Endothelial cell of umbilical vein (primary cell): ENCODE data around the gene CNPY3. TPM values are rescaled to one million over a fixed set of nuclear protein-coding genes. Genes with fewer than 3 reads are reported as not detected.
"Not testable (repeated sequence)": the region's sequence is repeated elsewhere in the genome, so short reads cannot be mapped to it uniquely, and the experiment has no call there.

Experiments used
- BruUV-seq: library from RNA; stranded (reverse); fragments of 400-500 nt; replicated peaks from 2 replicates; lab custom pipeline; 2021; lab: Mats Ljungman, UMichigan
- CTCF ChIA-PET: fragments of 300-600, 350-600 bp; sonication (Branson Sonifier 250); formaldehyde crosslinking; loops from one replicate; lab custom pipeline; 2021; ENCODE audit warnings: antibody characterized with exemption, inconsistent platforms; lab: Charles Lee
- POLR2A ChIA-PET: fragments of 300-600, 350-600 bp; sonication (Branson Sonifier 250); formaldehyde crosslinking; loops from one replicate; lab custom pipeline; 2021; ENCODE audit warnings: antibody characterized with exemption, inconsistent platforms; lab: Charles Lee
- DNase-seq: peaks from one replicate; pipeline ENCODE4 v3.0.0-alpha.2; 2011; ENCODE audit warnings: low read depth, low spot score
- FAIRE-seq: peaks from 2 replicates; lab custom pipeline; 2011; peaks lifted over from hg19 to GRCh38; lab: Jason Lieb, UNC
- H2AFZ ChIP-seq: 2 replicates; pipeline ENCODE4 v1.6.0; 2012; ENCODE audit warnings: low read depth, low read length, control low read depth, inconsistent platforms
- H3K27ac ChIP-seq: 2 replicates; pipeline ENCODE4 v1.5.1; 2011; ENCODE audit warnings: low read depth, mild to moderate bottlenecking, control low read depth, low read length, moderate library complexity; ENCODE audit not compliant: insufficient read depth
- H3K27me3 ChIP-seq, 2 experiments: 2 replicates each; pipeline versions ENCODE4 v1.6.0 to v1.6.1; 2011; ENCODE audit warnings: low read length in 2 of 2, mixed read lengths in 1 of 2; ENCODE audit not compliant: control insufficient read depth in 2 of 2, insufficient read depth in 2 of 2
- H3K36me3 ChIP-seq, 2 experiments: 2 replicates in 1 of 2; 3 replicates in 1 of 2; pipeline ENCODE4 v1.5.1; 2011; ENCODE audit warnings: low read length in 2 of 2, mild to moderate bottlenecking in 1 of 2, moderate library complexity in 1 of 2; ENCODE audit not compliant: control insufficient read depth in 2 of 2, insufficient read depth in 2 of 2; ENCODE audit errors: extremely low read depth in 1 of 2
- H3K4me1 ChIP-seq: 3 replicates; pipeline ENCODE4 v1.5.1; 2011; ENCODE audit warnings: mild to moderate bottlenecking, low read length; ENCODE audit not compliant: control insufficient read depth, insufficient read depth; ENCODE audit errors: extremely low read depth
- H3K4me2 ChIP-seq: 2 replicates; pipeline ENCODE4 v1.6.1; 2011; ENCODE audit warnings: low read length, control low read depth, mixed read lengths; ENCODE audit not compliant: insufficient read depth
- H3K4me3 ChIP-seq, 3 experiments: fragments of 200-600 bp in 1 of 3; sonication (generic), shearing (Covaris generic) in 1 of 3; replicated peaks in 1 of 3; 2 replicates each; pipeline ENCODE4 v1.5.1; 2011 to 2016; ENCODE audit warnings: control low read depth in 3 of 3, low read length in 3 of 3, mild to moderate bottlenecking in 2 of 3, inconsistent platforms in 1 of 3, low read depth in 1 of 3, moderate library complexity in 1 of 3; ENCODE audit not compliant: insufficient read depth in 1 of 3
- H3K79me2 ChIP-seq: 2 replicates; pipeline ENCODE4 v1.6.0; 2012; ENCODE audit warnings: low read length, inconsistent platforms; ENCODE audit not compliant: control insufficient read depth, insufficient read depth
- H3K9ac ChIP-seq: replicated peaks from 2 replicates; pipeline ENCODE3; 2011; ENCODE audit warnings: low read length, control low read depth; ENCODE audit not compliant: insufficient read depth; ENCODE audit errors: extremely low read depth
- H3K9me1 ChIP-seq: replicated peaks from 3 replicates; pipeline ENCODE4 v1.6.0; 2011; ENCODE audit warnings: mild to moderate bottlenecking, low read length; ENCODE audit not compliant: control insufficient read depth, insufficient read depth; ENCODE audit errors: extremely low read depth
- H3K9me3 ChIP-seq: replicated peaks from 2 replicates; pipeline ENCODE4 v1.5.1; 2012; ENCODE audit warnings: low read length, inconsistent platforms; ENCODE audit not compliant: control insufficient read depth, insufficient read depth
- H4K20me1 ChIP-seq: replicated peaks from 2 replicates; pipeline ENCODE3; 2011; ENCODE audit warnings: mild to moderate bottlenecking, low read length; ENCODE audit not compliant: control insufficient read depth, insufficient read depth; ENCODE audit errors: extremely low read depth
- EZH2 ChIP-seq: IDR thresholded peaks from 2 replicates; pipeline ENCODE4 v1.6.1; 2012; ENCODE audit warnings: borderline replicate concordance, low read depth, mild to moderate bottlenecking, moderate library complexity, low read length, inconsistent platforms; ENCODE audit not compliant: severe bottlenecking
- FOS ChIP-seq: IDR thresholded peaks from 2 replicates; pipeline ENCODE4 v1.6.1; 2011; ENCODE audit warnings: mild to moderate bottlenecking, low read length, moderate library complexity, borderline replicate concordance; ENCODE audit not compliant: insufficient read depth
- GATA2 ChIP-seq: IDR thresholded peaks from 2 replicates; pipeline ENCODE4 v1.7.0; 2011; ENCODE audit warnings: low read depth, mild to moderate bottlenecking, moderate library complexity, mixed read lengths, low read length; ENCODE audit not compliant: insufficient read length, insufficient read depth
- JUN ChIP-seq: IDR thresholded peaks from 2 replicates; pipeline ENCODE4 v1.6.1; 2011; ENCODE audit warnings: borderline replicate concordance, low read depth; ENCODE audit not compliant: insufficient read length, insufficient read depth
- MYC ChIP-seq: IDR thresholded peaks from one replicate; pipeline ENCODE4 v1.6.1; 2011; ENCODE audit warnings: mild to moderate bottlenecking, low read depth, low read length
- POLR2A ChIP-seq: IDR thresholded peaks from 2 replicates; pipeline ENCODE4 v1.6.1; 2012; ENCODE audit warnings: low read depth, mild to moderate bottlenecking, control low read depth, low read length
- POLR2AphosphoS5 ChIP-seq: IDR thresholded peaks from 2 replicates; pipeline ENCODE4 v1.6.1; 2012; ENCODE audit warnings: low read depth, mild to moderate bottlenecking, control low read depth, low read length, moderate library complexity; ENCODE audit not compliant: insufficient read depth
- dilution Hi-C: fragments of 300-500 bp; cut with MboI; formaldehyde crosslinking; loops from one replicate; pipeline ENCODE4 v1.15.0; 2019; ENCODE audit warnings: low sequenced_read_pairs; ENCODE audit not compliant: extremely low pct_ligation_motif_present
- intact Hi-C: fragments of 100-400 bp; cut with micrococcal nuclease; formaldehyde crosslinking; loops from one replicate; pipeline ENCODE4 v1.10.0; 2022
- polyA plus RNA-seq, 4 experiments: library from polyadenylated mRNA; depleted of rRNA in 3 of 4; stranded (reverse) in 3 of 4; unstranded in 1 of 4; fragments of >200 nt; gene quantifications; 2 replicates each; pipeline versions ENCODE4 v1.2.1 to v1.2.3, GENCODE V29; 2011 to 2012; ENCODE audit warnings: missing spikeins in 1 of 4
- total RNA-seq: library from RNA; stranded (reverse); gene quantifications from 2 replicates; pipeline ENCODE4 v1.2.3, GENCODE V29; 2021
- TF ChIP-seq, protein P1 (sequence below): IDR thresholded peaks from 2 replicates; pipeline ENCODE4 v1.6.1; 2011; ENCODE audit not compliant: insufficient read depth, insufficient read length
- TF ChIP-seq, protein P2 (sequence below), 2 donors: IDR thresholded peaks; 1 replicate in 1 of 2; 2 replicates in 1 of 2; pipeline ENCODE4 v1.5.1; 2011; ENCODE audit warnings: low read length in 2 of 2, mild to moderate bottlenecking in 2 of 2, moderate library complexity in 2 of 2, control low read depth in 1 of 2, inconsistent platforms in 1 of 2, low read depth in 1 of 2; ENCODE audit not compliant: insufficient read depth in 1 of 2; ENCODE audit errors: extremely low read depth in 1 of 2

Gene CNPY3
- total and polyA plus RNA-seq, 2 donors (not counting 3 experiments of a cell fraction or from before 2014, with no cell fraction given) = 40.8 to 53.1 TPM

DNA sequence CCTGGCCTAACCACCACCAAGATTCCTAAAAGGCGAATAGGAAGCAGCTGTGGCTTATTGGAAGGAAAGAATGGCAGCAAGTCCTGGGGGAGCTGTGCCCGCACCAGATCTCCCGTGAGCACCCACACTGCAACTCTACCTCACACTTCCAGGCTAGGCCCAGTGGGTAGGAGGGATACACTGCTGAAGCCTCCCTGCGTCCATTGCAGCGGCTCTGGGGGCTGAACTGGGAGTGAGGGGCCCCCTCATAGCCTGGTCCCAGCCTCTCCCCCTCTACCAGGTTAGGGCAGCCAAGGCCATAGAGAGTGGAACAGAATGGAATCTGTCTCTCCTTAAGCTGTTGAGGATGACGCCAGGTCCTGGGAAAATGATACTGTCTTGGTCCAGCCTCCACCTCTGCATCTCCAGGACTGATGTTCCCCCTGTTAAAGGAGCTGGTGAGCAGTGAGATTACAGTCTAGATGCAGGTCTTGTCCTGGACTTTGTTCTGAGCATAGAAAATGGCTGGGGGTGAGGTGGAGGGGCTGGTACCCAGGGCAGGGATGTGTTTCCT, 11.3 kb downstream of the CNPY3 start:
- Histone ChIP-seq H2AFZ (no peak overlapping the region), H3K79me2 (no peaks in the 10 kb centered on the region), H3K4me3 (no peak overlapping the region), H3K9ac (no peak overlapping the region), H3K27ac (no peak overlapping the region), H3K36me3 (peaks cover 5 to 31% of the 10 kb centered on the region in 2 experiments), H3K27me3 (no peaks in the 10 kb centered on the region), H3K4me1 (no peaks in the 10 kb centered on the region), H3K9me3 (no peaks in the 10 kb centered on the region), H3K9me1 (no peaks in the 10 kb centered on the region), H4K20me1 (no peaks in the 10 kb centered on the region), H3K4me2 (no peak overlapping the region)
- TF ChIP-seq EZH2 (no peak), POLR2A (no peak), MYC (no peak), GATA2 (no peak), FOS (no peak), POLR2AphosphoS5 (no peak), JUN (no peak)
- TF ChIP-seq, protein P1, sequence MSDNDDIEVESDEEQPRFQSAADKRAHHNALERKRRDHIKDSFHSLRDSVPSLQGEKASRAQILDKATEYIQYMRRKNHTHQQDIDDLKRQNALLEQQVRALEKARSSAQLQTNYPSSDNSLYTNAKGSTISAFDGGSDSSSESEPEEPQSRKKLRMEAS = no peak
- TF ChIP-seq, protein P2, sequence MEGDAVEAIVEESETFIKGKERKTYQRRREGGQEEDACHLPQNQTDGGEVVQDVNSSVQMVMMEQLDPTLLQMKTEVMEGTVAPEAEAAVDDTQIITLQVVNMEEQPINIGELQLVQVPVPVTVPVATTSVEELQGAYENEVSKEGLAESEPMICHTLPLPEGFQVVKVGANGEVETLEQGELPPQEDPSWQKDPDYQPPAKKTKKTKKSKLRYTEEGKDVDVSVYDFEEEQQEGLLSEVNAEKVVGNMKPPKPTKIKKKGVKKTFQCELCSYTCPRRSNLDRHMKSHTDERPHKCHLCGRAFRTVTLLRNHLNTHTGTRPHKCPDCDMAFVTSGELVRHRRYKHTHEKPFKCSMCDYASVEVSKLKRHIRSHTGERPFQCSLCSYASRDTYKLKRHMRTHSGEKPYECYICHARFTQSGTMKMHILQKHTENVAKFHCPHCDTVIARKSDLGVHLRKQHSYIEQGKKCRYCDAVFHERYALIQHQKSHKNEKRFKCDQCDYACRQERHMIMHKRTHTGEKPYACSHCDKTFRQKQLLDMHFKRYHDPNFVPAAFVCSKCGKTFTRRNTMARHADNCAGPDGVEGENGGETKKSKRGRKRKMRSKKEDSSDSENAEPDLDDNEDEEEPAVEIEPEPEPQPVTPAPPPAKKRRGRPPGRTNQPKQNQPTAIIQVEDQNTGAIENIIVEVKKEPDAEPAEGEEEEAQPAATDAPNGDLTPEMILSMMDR (IDR thresholded peaks at IDR 0.05; ENCODE audit: extremely low read depth in 1 of 2, insufficient read depth in 1 of 2, low read depth in 1 of 2, low read length in 2 of 2) = no peak
- DNase-seq = no peak
- CTCF ChIA-PET = interaction anchor here (0.5 to 1.4 kb wide), 5 partner anchors 11 to 74 kb away, joined by 3 to 5 read pairs (median 4); partner anchors contain the start of genes CNPY3 and KLHDC3
- POLR2A ChIA-PET = no interaction called here
- no TSS peak for BruUV-seq
- dilution Hi-C loops = no loop called here
- FAIRE-seq = no peak
- intact Hi-C loops = no loop called here

DNA sequence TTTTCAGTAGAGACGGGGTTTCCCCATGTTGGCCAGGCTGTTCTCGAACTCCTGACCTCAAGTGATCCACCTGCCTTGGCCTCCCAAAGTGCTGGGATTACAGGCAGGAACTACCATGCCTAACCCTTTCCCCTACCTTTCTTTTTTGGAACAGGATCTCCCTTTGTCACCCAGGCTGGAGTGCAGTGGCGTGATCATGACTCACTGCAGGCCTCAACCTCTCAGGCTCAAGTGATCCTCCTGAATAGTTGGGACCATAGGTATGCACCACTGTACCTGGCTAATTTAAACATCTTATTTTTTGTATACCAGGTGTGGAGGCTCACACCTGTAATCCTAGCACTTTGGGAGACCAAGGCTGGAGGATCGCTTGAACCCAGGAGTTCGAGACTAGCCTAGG, 12.1 kb downstream of the CNPY3 start:
- H2AFZ ChIP-seq, H4K20me1 ChIP-seq, H3K9me1 ChIP-seq, DNase-seq, POLR2A ChIA-PET, FAIRE-seq, H3K9me3 ChIP-seq, intact Hi-C loops, H3K4me3 ChIP-seq, H3K4me1 ChIP-seq, H3K79me2 ChIP-seq, H3K27ac ChIP-seq, H3K27me3 ChIP-seq, H3K4me2 ChIP-seq, dilution Hi-C loops, H3K9ac ChIP-seq, BruUV-seq: not testable (repeated sequence)
- H3K36me3 ChIP-seq = peaks cover 3 to 27% of the 10 kb centered on the region in 2 experiments
- CTCF ChIA-PET = interaction anchor here (0.5 to 1.4 kb wide), 3 partner anchors 12 to 73 kb away, joined by 4 read pairs; partner anchors contain the start of genes CNPY3 and KLHDC3
